OCI-M2 (cell line): ENCODE measurements around the gene FOXA3.

ENCODE experiments used
- DNase-seq: peaks from one replicate; lab custom pipeline; 2025; ENCODE audit not compliant: unreplicated experiment; lab: John Stamatoyannopoulos, UW

The FOXA3 gene

GRCh38 chr19:45863840-45864628 lies at the start of gene FOXA3:
Gene FOXA3, plus strand, starts transcription at chr19:45864326. Its CDS starts 131 bp downstream, at chr19:45864457.
- DNase-seq: no peak

GRCh38 chr19:45814851-45815480 lies 49.2 kb upstream of the FOXA3 start, which contains the start of gene RSPH6A:
Gene RSPH6A, minus strand, starts transcription at chr19:45815308. Its CDS starts 132 bp downstream, at chr19:45815176.
- no peak for DNase-seq

- no peak for DNase-seq
Observed at GRCh38 chr19:45815481-45816216, 48.5 kb upstream of the FOXA3 start.

- DNase-seq: no peak
Observed at GRCh38 chr19:45816236-45817009, 47.7 kb upstream of the FOXA3 start.

GRCh38 chr19:45817010-45817724 lies 47.0 kb upstream of the FOXA3 start:
- DNase-seq: peak; percentile 89

GRCh38 chr19:45817725-45818301 lies 46.3 kb upstream of the FOXA3 start:
- no peak for DNase-seq

GRCh38 chr19:45819769-45820168 lies 44.4 kb upstream of the FOXA3 start:
- DNase-seq: no peak

GRCh38 chr19:45820413-45821102 lies 43.6 kb upstream of the FOXA3 start:
- no peak for DNase-seq

GRCh38 chr19:45821103-45821521 lies 43.0 kb upstream of the FOXA3 start:
- no peak for DNase-seq

GRCh38 chr19:45821570-45821969 lies 42.6 kb upstream of the FOXA3 start:
- no peak for DNase-seq

- DNase-seq: no peak
Observed at GRCh38 chr19:45822716-45823115, 41.4 kb upstream of the FOXA3 start.

GRCh38 chr19:45823182-45823581 lies 40.9 kb upstream of the FOXA3 start:
- DNase-seq: no peak

- DNase-seq: no peak
Observed at GRCh38 chr19:45824041-45824471, 40.1 kb upstream of the FOXA3 start.

- no peak for DNase-seq
Observed at GRCh38 chr19:45824531-45825262, 39.4 kb upstream of the FOXA3 start.

GRCh38 chr19:45825263-45825605 lies 38.9 kb upstream of the FOXA3 start:
- DNase-seq: no peak

- DNase-seq: no peak
Observed at GRCh38 chr19:45825917-45826893, 37.9 kb upstream of the FOXA3 start.

GRCh38 chr19:45826934-45827333 lies 37.2 kb upstream of the FOXA3 start:
- no peak for DNase-seq
